Body of pancreas (tissue), 4 donors: ENCODE data around the gene GPR4.

Source experiments
- CTCF ChIP-seq, 7 experiments: fragments of 450-650 bp in 4 of 7; fragments of 200-600 bp in 3 of 7; sonication (generic) in 3 of 7; IDR thresholded peaks; one replicate each; pipeline ENCODE4 v1.5.1; 2016 to 2019; ENCODE audit warnings: antibody characterized with exemption in 7 of 7
- POLR2A ChIP-seq, 3 donors: fragments of 450-650 bp; IDR thresholded peaks; one replicate each; pipeline ENCODE4 v1.6.1; 2016; ENCODE audit warnings: antibody characterized with exemption in 3 of 3, mild to moderate bottlenecking in 2 of 3

- TF ChIP-seq POLR2A (IDR thresholded peaks at IDR 0.05) (no peak), CTCF (IDR thresholded peaks at IDR 0.05) (no peak)
Observed at GRCh38 chr19:45560038-45560437, 42.0 kb downstream of the GPR4 start.
